ENCODE measurements around the gene FGFBP3.

Gene FGFBP3

DNA sequence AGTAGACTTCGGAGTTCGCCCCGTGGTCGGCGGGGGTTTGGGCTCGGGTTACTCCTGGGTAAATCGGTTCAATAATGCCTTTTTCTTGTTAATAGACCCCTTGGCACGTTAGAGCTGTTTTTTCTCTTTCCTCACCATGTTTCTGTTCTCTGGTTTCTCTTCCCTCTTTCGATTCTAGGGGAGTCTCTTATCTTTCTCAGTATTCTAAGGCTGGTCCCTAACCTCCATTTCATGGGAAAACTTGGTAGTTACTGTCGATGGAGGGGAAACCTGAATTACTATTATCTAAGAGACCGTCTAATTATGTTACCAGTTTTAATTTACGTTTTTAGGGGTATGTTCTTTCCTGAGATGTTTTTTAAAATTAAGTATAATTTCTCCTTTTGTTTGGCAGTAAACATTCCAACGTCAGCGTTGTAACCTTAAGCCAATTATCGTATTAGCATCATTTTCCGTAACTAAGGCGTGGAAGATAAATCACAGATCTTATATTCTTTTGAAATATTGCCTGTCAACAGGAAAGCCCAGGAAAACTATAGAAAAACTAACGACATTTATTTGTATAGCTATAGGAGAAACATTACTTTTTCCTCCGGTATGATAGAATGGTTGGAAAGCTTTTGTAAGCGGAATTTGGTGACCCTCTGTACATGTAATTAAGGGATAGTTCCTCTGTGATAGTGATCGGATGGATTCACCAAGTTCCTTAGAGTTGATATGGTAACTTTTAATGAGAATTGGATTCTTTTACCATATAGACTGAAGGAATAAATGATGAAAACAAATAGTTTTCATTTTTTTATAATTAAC, 15.1 kb upstream of the FGFBP3 start:
- H3K4me1 ChIP-seq = no peaks in the 10 kb centered on the region
- H3K9me3 ChIP-seq = no peaks in the 10 kb centered on the region
- H3K27me3 ChIP-seq = no peaks in the 10 kb centered on the region
- peaks cover 12% of the 10 kb centered on the region for H3K36me3 ChIP-seq
- H3K4me3 ChIP-seq (ENCODE audit: low read depth, low read length) = peak overlapping the region; percentile 97
- no peak for DNase-seq
- no peak for TF ChIP-seq CTCF (IDR thresholded peaks at IDR 0.05; ENCODE audit: low read depth, low read length)

DNA sequence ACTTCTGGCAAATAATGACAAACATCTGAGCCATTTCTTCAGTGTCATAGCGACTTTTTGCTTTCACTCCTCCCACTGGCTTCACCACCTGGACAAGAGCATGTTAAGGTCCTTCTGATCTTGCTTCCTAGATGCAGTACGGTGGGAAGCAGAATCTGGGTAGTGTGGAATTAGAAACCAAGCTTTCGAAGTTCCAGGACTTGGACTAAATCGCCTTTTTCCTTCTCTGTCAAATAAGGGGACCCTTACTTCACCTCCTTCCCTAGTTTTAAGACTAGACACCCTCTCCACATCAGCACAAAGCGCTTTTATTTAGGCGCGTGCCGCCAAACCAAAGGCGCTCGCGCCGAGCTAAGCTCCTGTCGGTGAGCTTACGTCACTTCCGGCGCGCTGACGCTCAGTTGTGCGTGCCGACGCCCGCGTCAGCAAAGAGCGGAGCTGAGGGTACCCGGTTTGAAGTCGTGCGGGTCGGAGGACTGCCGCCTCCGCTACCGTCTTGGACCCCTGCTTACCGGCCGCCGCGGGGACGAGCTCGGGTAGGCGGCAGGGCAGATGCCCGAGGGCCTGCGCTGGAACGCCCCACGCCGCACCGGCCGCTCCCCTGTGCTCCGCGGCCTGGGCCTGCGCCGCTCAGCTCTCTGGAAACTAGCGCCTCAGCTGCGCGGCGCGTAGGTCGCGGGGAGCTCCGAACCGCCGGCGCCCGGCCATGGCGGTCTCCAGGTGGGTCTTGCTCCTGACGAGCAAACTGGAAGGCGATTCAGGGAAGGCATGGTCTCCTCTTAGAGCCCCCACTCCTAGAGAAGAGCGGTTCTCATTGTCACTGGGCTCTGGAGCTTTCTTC, 14.3 kb upstream of the FGFBP3 start, which contains the start of gene BTAF1:
BTAF1 (plus strand) TSS at position 400 of the 841 bp plus-strand sequence; CDS start at position 707, 307 bp downstream.
- peak; percentile 92 for DNase-seq
- no peaks in the 10 kb centered on the region for H3K27me3 ChIP-seq
- H3K9me3 ChIP-seq = no peaks in the 10 kb centered on the region
- H3K4me1 ChIP-seq = no peaks in the 10 kb centered on the region
- TF ChIP-seq CTCF (IDR thresholded peaks at IDR 0.05; ENCODE audit: low read depth, low read length) = no peak
- H3K4me3 ChIP-seq (ENCODE audit: low read depth, low read length) = peak within 1 kb of the TSS; percentile 97
- peaks cover 12% of the 10 kb centered on the region for H3K36me3 ChIP-seq

- Histone ChIP-seq H3K27me3 (peaks cover 2% of the 10 kb centered on the region), H3K4me3 (ENCODE audit: low read depth, low read length) (no peak overlapping the region), H3K4me1 (no peaks in the 10 kb centered on the region), H3K36me3 (no peaks in the 10 kb centered on the region), H3K9me3 (no peaks in the 10 kb centered on the region)
- no peak for TF ChIP-seq CTCF (IDR thresholded peaks at IDR 0.05; ENCODE audit: low read depth, low read length)
- no peak for DNase-seq
These were observed 10.4 kb upstream of the FGFBP3 start for GRCh38 chr10:91919651-91920050.

GRCh38 chr10:91910467-91910866, 1.2 kb upstream of the FGFBP3 start:
- Histone ChIP-seq H3K36me3 (no peaks in the 10 kb centered on the region), H3K4me1 (no peaks in the 10 kb centered on the region), H3K4me3 (ENCODE audit: low read depth, low read length) (no peak overlapping the region), H3K27me3 (peaks cover 13% of the 10 kb centered on the region), H3K9me3 (no peaks in the 10 kb centered on the region)
- no peak for TF ChIP-seq CTCF (IDR thresholded peaks at IDR 0.05; ENCODE audit: low read depth, low read length)
- no peak for DNase-seq

DNA sequence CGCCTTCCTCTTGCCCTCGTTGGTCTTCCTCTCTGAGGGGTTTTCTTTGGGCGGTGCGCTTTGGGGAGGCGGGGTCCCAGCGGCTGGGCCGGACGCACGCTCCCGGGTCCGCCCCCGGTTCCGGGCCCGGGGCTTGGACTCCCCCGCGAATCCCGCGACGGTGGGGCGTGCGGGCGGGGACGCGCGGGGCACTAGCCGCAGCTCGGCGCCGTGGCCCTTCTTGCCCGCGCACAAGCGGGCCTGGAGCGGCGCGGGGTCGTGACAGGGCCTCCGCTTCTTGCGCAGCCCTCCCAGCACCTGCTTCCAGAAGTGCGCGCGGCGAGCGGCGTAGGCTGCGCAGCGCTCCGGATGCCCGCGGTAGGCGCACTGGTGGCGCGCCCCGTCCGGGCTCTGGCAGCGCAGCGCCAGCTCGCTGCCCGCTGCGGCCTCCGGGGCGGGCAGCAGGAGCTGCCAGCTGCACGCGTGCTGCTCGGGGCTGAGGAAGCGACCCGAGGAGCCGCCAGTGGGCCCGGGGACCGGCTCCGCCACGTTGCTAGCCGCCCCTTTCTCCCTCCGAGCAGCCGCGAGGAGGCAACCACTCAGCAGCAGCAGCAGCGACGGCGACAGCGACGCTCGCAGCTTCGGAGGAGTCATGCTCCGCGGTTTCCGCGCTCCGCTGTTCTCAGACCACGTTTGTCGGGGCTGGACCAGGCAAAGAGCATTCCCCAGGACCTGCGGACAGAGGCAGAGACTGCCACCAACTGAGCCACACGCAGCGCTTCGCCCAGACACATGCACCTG, 759 bp downstream of the FGFBP3 start:
- TF ChIP-seq CTCF (IDR thresholded peaks at IDR 0.05; ENCODE audit: low read depth, low read length) = peak; percentile 29
- Histone ChIP-seq H3K4me3 (ENCODE audit: low read depth, low read length) (peak overlapping the region; percentile 68), H3K9me3 (no peaks in the 10 kb centered on the region), H3K36me3 (no peaks in the 10 kb centered on the region), H3K27me3 (peaks cover 5% of the 10 kb centered on the region), H3K4me1 (no peaks in the 10 kb centered on the region)
- DNase-seq = peak; percentile 79
